GM23338 (cell line): Measurements from ENCODE around the gene DDX4. TPM values are rescaled to one million over a fixed set of nuclear protein-coding genes. Genes with fewer than 3 reads are reported as not detected.

ENCODE experiments used
- ATAC-seq: fragments of 200-7000 bp; cut with Tn5 transposase; 3 replicates; pipeline ENCODE4 v1.9.1; 2020
- DNase-seq: peaks from one replicate; pipeline ENCODE4 v3.0.0-alpha.2; 2015; ENCODE audit warnings: low spot score
- H2AFZ ChIP-seq: fragments of 200-600 bp; sonication (generic); 2 replicates; pipeline ENCODE4 v1.8.0; 2016; ENCODE audit warnings: antibody characterized with exemption, mild to moderate bottlenecking, moderate library complexity
- H3F3A ChIP-seq: fragments of 200-600 bp; sonication (generic); replicated peaks from 2 replicates; pipeline ENCODE4 v1.8.0; 2017; ENCODE audit warnings: antibody characterized with exemption, mixed run types, low read depth
- H3K27ac ChIP-seq: fragments of 200-600 bp; sonication (generic); 2 replicates; pipeline ENCODE4 v1.6.1; 2016; ENCODE audit warnings: low read depth
- H3K27me3 ChIP-seq: fragments of 200-600 bp; sonication (generic); 2 replicates; pipeline ENCODE4 v1.8.0; 2016; ENCODE audit warnings: mild to moderate bottlenecking, mixed run types, moderate library complexity; ENCODE audit not compliant: insufficient read depth
- H3K36me3 ChIP-seq: fragments of 200-600 bp; sonication (generic); 2 replicates; pipeline ENCODE4 v1.8.0; 2016; ENCODE audit warnings: mild to moderate bottlenecking; ENCODE audit not compliant: insufficient read depth
- H3K4me1 ChIP-seq: fragments of 200-600 bp; sonication (generic); 2 replicates; pipeline ENCODE4 v1.8.0; 2016; ENCODE audit warnings: mild to moderate bottlenecking, moderate library complexity; ENCODE audit not compliant: insufficient read depth
- H3K4me2 ChIP-seq: fragments of 200-600 bp; sonication (generic); 2 replicates; pipeline ENCODE4 v1.7.1; 2017; ENCODE audit warnings: mixed run types
- H3K4me3 ChIP-seq: fragments of 200-600 bp; sonication (generic); 2 replicates; pipeline ENCODE4 v1.6.1; 2016; ENCODE audit warnings: mixed run types
- H3K79me2 ChIP-seq: fragments of 200-600 bp; sonication (generic); replicated peaks from 2 replicates; pipeline ENCODE4 v1.8.0; 2017; ENCODE audit warnings: mild to moderate bottlenecking; ENCODE audit not compliant: insufficient read depth
- H3K9me2 ChIP-seq: fragments of 200-600 bp; sonication (generic); 2 replicates; pipeline ENCODE4 v1.8.0; 2017; ENCODE audit not compliant: insufficient read depth
- H4K20me1 ChIP-seq: fragments of 200-600 bp; sonication (generic); replicated peaks from 2 replicates; pipeline ENCODE4 v1.8.0; 2017; ENCODE audit warnings: mild to moderate bottlenecking; ENCODE audit not compliant: insufficient read depth
- H3K27ac Mint-ChIP-seq: 2 replicates; pipeline ENCODE4 v1.8.0; 2020; ENCODE audit warnings: inconsistent platforms, mild to moderate bottlenecking, moderate library complexity, mixed read lengths
- H3K27me3 Mint-ChIP-seq: 3 replicates; pipeline ENCODE4 v1.8.0; 2022; ENCODE audit warnings: low read depth, mild to moderate bottlenecking, moderate library complexity, mixed read lengths, inconsistent platforms; ENCODE audit not compliant: insufficient read depth, poor library complexity
- H3K36me3 Mint-ChIP-seq: 3 replicates; pipeline ENCODE4 v1.8.0; 2021; ENCODE audit warnings: low read depth, mild to moderate bottlenecking, inconsistent platforms, moderate library complexity, mixed read lengths
- H3K4me1 Mint-ChIP-seq: 3 replicates; pipeline ENCODE4 v1.8.0; 2020; ENCODE audit warnings: mild to moderate bottlenecking, inconsistent platforms, mixed read lengths
- H3K4me3 Mint-ChIP-seq: 3 replicates; pipeline ENCODE4 v1.8.0; 2021; ENCODE audit warnings: moderate library complexity, mild to moderate bottlenecking, inconsistent platforms, mixed read lengths
- H3K9me3 Mint-ChIP-seq: 3 replicates; pipeline ENCODE4 v1.8.0; 2020; ENCODE audit warnings: moderate library complexity, mild to moderate bottlenecking, inconsistent platforms, mixed read lengths
- CREB1 ChIP-seq: fragments of 250-450 bp; sonication (Bioruptor Pico); IDR thresholded peaks from 2 replicates; pipeline ENCODE4 v1.5.0; 2020; ENCODE audit warnings: low read depth, mild to moderate bottlenecking, moderate library complexity
- EZH2 ChIP-seq: fragments of 200-600 bp; sonication (generic); IDR thresholded peaks from one replicate; pipeline ENCODE4 v1.8.0; 2017; ENCODE audit warnings: antibody characterized with exemption, mild to moderate bottlenecking, low read depth; ENCODE audit not compliant: unreplicated experiment
- EZH2phosphoT487 ChIP-seq: fragments of 200-600 bp; sonication (generic); IDR thresholded peaks from one replicate; pipeline ENCODE4 v1.8.1; 2018; ENCODE audit warnings: antibody characterized with exemption; ENCODE audit not compliant: unreplicated experiment
- JUNB ChIP-seq: IDR thresholded peaks from one replicate; pipeline ENCODE4 v1.6.1; 2016; ENCODE audit warnings: antibody characterized with exemption; ENCODE audit not compliant: unreplicated experiment
- NANOG ChIP-seq: IDR thresholded peaks from 2 replicates; pipeline ENCODE4 v1.6.1; 2016; ENCODE audit warnings: antibody characterized with exemption, borderline replicate concordance
- POLR2AphosphoS5 ChIP-seq: IDR thresholded peaks from 2 replicates; pipeline ENCODE4 v1.6.1; 2016; ENCODE audit warnings: antibody characterized with exemption, low read depth
- STAT1 ChIP-seq: IDR thresholded peaks from one replicate; pipeline ENCODE4 v1.6.1; 2016; ENCODE audit warnings: antibody characterized with exemption; ENCODE audit not compliant: unreplicated experiment
- ZNF114 ChIP-seq: fragments of 250-450 bp; sonication (Bioruptor Pico); IDR thresholded peaks from 2 replicates; pipeline ENCODE4 v1.5.0; 2020; ENCODE audit warnings: mild to moderate bottlenecking, moderate library complexity
- ZNF331 ChIP-seq: fragments of 250-450 bp; sonication (Bioruptor Pico); IDR thresholded peaks from 2 replicates; pipeline ENCODE4 v1.5.0; 2020; ENCODE audit warnings: low read depth, mild to moderate bottlenecking, moderate library complexity
- polyA plus RNA-seq: library from polyadenylated mRNA; unstranded; fragments of >200 nt; fragmentation: Nextera tagmentation; extraction: Ambion mirVana; gene quantifications from 2 replicates; pipeline ENCODE4 v1.2.1, GENCODE V29; 2016
- total RNA-seq: library from RNA; depleted of rRNA; stranded (reverse); fragments of >200 nt; shearing (Covaris generic); gene quantifications from 2 replicates; pipeline ENCODE4 v1.2.3, GENCODE V29; 2014
- TF ChIP-seq, protein P1 (sequence below): IDR thresholded peaks from 2 replicates; pipeline ENCODE4 v1.6.1; 2016; ENCODE audit warnings: antibody characterized with exemption
- TF ChIP-seq, protein P2 (sequence below): fragments of 250-450 bp; sonication (Bioruptor Pico); IDR thresholded peaks from 2 replicates; pipeline ENCODE4 v1.5.0; 2020; ENCODE audit warnings: mild to moderate bottlenecking, moderate library complexity
- TF ChIP-seq, protein P3 (sequence below): IDR thresholded peaks from one replicate; pipeline ENCODE4 v1.6.1; 2018; ENCODE audit warnings: antibody characterized with exemption; ENCODE audit not compliant: unreplicated experiment
- TF ChIP-seq, protein P4 (sequence below), 2 experiments: fragments of 200-600 bp in 1 of 2; sonication (generic) in 1 of 2; conservative IDR thresholded peaks; 2 replicates each; pipeline versions ENCODE4 v1.5.1 to v1.6.1; 2016 to 2017; ENCODE audit warnings: antibody characterized with exemption in 2 of 2, low read depth in 2 of 2, mild to moderate bottlenecking in 2 of 2, moderate library complexity in 1 of 2

Gene DDX4
- total and polyA plus RNA-seq, 2 experiments from 2014 or later = 0.83 TPM; not detected in 1

DNA sequence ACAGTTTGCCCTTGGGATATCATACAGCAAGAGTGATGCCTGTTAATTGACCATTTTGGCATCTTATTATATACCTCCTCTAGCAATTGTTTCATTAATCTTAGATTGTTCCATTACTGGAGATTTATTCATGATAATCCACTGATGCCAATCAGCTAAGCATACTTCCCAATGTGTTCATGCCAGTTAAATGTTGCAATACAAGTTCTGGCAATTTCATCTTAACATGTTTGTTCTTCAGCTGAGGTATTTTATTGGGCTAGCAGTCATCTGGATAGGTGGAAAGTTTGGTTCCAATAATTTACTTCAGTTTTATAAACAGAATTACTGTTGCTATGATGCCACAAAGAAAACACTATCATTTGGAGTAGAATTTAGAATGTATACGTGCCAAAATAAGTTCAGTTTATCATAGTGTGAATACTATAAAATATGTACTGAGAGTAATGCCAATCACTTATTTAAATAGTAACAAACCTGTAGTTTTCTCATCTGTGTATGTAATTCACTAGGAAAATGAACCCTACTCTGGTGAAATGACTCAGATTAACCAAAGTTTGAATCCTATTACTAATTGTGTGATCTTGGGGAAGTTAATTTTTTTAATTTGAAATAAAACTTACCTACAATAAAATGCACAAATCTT, 85.4 kb downstream of the DDX4 start:
- no peak for DNase-seq
- peaks cover 27% of the 10 kb centered on the region for H3K27me3 ChIP-seq
- Mint-ChIP-seq H3K27me3 (peaks cover 12% of the 10 kb centered on the region), H3K4me3 (no peak overlapping the region), H3K27ac (no peak overlapping the region), H3K36me3 (no peaks in the 10 kb centered on the region), H3K9me3 (no peaks in the 10 kb centered on the region), H3K4me1 (peaks cover 8% of the 10 kb centered on the region)
- H3F3A ChIP-seq = no peaks in the 10 kb centered on the region
- H3K36me3 ChIP-seq = no peaks in the 10 kb centered on the region
- H3K9me2 ChIP-seq = no peaks in the 10 kb centered on the region
- TF ChIP-seq ZNF331 = no peak
- TF ChIP-seq, protein P1, sequence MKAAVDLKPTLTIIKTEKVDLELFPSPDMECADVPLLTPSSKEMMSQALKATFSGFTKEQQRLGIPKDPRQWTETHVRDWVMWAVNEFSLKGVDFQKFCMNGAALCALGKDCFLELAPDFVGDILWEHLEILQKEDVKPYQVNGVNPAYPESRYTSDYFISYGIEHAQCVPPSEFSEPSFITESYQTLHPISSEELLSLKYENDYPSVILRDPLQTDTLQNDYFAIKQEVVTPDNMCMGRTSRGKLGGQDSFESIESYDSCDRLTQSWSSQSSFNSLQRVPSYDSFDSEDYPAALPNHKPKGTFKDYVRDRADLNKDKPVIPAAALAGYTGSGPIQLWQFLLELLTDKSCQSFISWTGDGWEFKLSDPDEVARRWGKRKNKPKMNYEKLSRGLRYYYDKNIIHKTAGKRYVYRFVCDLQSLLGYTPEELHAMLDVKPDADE = no peak
- no peak for TF ChIP-seq CREB1 (CRISPR knock-in tag)
- TF ChIP-seq, protein P2, sequence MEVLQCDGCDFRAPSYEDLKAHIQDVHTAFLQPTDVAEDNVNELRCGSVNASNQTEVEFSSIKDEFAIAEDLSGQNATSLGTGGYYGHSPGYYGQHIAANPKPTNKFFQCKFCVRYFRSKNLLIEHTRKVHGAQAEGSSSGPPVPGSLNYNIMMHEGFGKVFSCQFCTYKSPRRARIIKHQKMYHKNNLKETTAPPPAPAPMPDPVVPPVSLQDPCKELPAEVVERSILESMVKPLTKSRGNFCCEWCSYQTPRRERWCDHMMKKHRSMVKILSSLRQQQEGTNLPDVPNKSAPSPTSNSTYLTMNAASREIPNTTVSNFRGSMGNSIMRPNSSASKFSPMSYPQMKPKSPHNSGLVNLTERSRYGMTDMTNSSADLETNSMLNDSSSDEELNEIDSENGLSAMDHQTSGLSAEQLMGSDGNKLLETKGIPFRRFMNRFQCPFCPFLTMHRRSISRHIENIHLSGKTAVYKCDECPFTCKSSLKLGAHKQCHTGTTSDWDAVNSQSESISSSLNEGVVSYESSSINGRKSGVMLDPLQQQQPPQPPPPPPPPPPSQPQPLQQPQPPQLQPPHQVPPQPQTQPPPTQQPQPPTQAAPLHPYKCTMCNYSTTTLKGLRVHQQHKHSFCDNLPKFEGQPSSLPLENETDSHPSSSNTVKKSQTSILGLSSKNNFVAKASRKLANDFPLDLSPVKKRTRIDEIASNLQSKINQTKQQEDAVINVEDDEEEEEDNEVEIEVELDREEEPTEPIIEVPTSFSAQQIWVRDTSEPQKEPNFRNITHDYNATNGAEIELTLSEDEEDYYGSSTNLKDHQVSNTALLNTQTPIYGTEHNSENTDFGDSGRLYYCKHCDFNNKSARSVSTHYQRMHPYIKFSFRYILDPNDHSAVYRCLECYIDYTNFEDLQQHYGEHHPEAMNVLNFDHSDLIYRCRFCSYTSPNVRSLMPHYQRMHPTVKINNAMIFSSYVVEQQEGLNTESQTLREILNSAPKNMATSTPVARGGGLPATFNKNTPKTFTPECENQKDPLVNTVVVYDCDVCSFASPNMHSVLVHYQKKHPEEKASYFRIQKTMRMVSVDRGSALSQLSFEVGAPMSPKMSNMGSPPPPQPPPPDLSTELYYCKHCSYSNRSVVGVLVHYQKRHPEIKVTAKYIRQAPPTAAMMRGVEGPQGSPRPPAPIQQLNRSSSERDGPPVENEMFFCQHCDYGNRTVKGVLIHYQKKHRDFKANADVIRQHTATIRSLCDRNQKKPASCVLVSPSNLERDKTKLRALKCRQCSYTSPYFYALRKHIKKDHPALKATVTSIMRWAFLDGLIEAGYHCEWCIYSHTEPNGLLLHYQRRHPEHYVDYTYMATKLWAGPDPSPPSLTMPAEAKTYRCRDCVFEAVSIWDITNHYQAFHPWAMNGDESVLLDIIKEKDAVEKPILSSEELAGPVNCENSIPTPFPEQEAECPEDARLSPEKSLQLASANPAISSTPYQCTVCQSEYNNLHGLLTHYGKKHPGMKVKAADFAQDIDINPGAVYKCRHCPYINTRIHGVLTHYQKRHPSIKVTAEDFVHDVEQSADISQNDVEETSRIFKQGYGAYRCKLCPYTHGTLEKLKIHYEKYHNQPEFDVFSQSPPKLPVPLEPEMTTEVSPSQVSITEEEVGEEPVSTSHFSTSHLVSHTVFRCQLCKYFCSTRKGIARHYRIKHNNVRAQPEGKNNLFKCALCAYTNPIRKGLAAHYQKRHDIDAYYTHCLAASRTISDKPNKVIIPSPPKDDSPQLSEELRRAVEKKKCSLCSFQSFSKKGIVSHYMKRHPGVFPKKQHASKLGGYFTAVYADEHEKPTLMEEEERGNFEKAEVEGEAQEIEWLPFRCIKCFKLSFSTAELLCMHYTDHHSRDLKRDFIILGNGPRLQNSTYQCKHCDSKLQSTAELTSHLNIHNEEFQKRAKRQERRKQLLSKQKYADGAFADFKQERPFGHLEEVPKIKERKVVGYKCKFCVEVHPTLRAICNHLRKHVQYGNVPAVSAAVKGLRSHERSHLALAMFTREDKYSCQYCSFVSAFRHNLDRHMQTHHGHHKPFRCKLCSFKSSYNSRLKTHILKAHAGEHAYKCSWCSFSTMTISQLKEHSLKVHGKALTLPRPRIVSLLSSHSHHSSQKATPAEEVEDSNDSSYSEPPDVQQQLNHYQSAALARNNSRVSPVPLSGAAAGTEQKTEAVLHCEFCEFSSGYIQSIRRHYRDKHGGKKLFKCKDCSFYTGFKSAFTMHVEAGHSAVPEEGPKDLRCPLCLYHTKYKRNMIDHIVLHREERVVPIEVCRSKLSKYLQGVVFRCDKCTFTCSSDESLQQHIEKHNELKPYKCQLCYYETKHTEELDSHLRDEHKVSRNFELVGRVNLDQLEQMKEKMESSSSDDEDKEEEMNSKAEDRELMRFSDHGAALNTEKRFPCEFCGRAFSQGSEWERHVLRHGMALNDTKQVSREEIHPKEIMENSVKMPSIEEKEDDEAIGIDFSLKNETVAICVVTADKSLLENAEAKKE (CRISPR knock-in tag) = no peak
- TF ChIP-seq ZNF114 = no peak
- TF ChIP-seq EZH2 = no peak
- TF ChIP-seq, protein P3, sequence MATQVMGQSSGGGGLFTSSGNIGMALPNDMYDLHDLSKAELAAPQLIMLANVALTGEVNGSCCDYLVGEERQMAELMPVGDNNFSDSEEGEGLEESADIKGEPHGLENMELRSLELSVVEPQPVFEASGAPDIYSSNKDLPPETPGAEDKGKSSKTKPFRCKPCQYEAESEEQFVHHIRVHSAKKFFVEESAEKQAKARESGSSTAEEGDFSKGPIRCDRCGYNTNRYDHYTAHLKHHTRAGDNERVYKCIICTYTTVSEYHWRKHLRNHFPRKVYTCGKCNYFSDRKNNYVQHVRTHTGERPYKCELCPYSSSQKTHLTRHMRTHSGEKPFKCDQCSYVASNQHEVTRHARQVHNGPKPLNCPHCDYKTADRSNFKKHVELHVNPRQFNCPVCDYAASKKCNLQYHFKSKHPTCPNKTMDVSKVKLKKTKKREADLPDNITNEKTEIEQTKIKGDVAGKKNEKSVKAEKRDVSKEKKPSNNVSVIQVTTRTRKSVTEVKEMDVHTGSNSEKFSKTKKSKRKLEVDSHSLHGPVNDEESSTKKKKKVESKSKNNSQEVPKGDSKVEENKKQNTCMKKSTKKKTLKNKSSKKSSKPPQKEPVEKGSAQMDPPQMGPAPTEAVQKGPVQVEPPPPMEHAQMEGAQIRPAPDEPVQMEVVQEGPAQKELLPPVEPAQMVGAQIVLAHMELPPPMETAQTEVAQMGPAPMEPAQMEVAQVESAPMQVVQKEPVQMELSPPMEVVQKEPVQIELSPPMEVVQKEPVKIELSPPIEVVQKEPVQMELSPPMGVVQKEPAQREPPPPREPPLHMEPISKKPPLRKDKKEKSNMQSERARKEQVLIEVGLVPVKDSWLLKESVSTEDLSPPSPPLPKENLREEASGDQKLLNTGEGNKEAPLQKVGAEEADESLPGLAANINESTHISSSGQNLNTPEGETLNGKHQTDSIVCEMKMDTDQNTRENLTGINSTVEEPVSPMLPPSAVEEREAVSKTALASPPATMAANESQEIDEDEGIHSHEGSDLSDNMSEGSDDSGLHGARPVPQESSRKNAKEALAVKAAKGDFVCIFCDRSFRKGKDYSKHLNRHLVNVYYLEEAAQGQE = no peak
- TF ChIP-seq, protein P4, sequence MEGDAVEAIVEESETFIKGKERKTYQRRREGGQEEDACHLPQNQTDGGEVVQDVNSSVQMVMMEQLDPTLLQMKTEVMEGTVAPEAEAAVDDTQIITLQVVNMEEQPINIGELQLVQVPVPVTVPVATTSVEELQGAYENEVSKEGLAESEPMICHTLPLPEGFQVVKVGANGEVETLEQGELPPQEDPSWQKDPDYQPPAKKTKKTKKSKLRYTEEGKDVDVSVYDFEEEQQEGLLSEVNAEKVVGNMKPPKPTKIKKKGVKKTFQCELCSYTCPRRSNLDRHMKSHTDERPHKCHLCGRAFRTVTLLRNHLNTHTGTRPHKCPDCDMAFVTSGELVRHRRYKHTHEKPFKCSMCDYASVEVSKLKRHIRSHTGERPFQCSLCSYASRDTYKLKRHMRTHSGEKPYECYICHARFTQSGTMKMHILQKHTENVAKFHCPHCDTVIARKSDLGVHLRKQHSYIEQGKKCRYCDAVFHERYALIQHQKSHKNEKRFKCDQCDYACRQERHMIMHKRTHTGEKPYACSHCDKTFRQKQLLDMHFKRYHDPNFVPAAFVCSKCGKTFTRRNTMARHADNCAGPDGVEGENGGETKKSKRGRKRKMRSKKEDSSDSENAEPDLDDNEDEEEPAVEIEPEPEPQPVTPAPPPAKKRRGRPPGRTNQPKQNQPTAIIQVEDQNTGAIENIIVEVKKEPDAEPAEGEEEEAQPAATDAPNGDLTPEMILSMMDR (conservative IDR thresholded peaks at IDR 0.05; ENCODE audit: low read depth in 2 of 2) = no peak
- no peak for TF ChIP-seq POLR2AphosphoS5
- TF ChIP-seq EZH2phosphoT487 = no peak
- no peak for TF ChIP-seq STAT1
- TF ChIP-seq JUNB = no peak
- TF ChIP-seq NANOG = no peak
- H3K27ac ChIP-seq = no peak overlapping the region
- no peak for ATAC-seq
- no peak overlapping the region for H3K4me2 ChIP-seq
- no peaks in the 10 kb centered on the region for H4K20me1 ChIP-seq
- no peaks in the 10 kb centered on the region for H3K4me1 ChIP-seq
- no peaks in the 10 kb centered on the region for H3K79me2 ChIP-seq
- H2AFZ ChIP-seq = no peak overlapping the region
- H3K4me3 ChIP-seq = no peak overlapping the region
